GM12873 (cell line): ENCODE results near the gene AP2A2.

Source experiments
- TF ChIP-seq, protein P1 (sequence below): IDR thresholded peaks from 2 replicates; pipeline ENCODE4 v1.5.1; 2012; ENCODE audit warnings: low read depth, mild to moderate bottlenecking, moderate library complexity, low read length, control low read depth; ENCODE audit not compliant: insufficient read depth; ENCODE audit errors: missing control alignments

The AP2A2 gene

DNA sequence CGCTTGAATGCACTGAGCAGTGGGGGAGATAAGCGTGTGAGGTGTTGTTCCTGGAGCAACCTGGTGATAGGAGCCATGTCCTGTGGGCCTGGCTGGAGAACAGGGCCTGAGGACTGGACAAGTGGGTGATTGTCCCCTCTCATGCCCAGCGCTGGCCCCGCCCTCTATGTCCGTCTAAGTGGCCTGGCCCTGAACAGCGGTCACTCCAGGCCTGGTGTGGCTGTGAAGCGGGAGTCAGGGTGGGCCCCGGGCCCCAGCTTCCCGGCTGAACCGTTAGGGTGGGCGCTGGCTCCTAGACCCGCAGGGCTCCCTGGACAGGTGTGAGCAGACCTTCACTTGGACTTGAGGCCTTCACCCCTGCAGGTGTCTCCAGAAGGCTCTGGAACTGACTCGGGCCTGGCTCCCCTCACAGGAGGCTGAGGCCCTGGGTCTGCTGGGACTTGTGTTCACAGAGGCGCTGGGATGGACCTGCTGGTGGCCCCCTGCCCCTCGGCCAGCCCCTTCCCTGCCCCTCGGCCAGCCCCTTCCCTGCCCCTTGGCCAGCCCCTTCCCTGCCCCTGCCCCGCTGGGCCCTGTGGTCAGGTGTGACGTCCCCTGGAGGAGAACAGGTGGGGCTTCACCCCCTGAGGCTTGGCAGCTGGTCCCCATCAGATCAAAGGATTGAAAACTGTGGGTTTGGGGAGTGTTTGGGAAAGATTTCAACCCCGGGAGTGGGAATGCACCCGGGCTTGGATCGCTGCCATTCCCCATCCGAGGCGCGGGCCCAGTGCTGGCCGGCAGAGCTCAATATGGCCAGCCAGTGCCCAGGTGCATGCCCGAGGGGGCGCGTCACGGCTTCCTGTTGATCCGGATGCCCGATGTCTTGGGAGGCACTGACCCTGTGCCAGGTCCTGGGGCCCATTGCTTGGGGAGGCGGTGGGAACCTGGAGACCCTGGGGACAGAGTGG is 114.1 kb downstream of the AP2A2 start:
- TF ChIP-seq, protein P1, sequence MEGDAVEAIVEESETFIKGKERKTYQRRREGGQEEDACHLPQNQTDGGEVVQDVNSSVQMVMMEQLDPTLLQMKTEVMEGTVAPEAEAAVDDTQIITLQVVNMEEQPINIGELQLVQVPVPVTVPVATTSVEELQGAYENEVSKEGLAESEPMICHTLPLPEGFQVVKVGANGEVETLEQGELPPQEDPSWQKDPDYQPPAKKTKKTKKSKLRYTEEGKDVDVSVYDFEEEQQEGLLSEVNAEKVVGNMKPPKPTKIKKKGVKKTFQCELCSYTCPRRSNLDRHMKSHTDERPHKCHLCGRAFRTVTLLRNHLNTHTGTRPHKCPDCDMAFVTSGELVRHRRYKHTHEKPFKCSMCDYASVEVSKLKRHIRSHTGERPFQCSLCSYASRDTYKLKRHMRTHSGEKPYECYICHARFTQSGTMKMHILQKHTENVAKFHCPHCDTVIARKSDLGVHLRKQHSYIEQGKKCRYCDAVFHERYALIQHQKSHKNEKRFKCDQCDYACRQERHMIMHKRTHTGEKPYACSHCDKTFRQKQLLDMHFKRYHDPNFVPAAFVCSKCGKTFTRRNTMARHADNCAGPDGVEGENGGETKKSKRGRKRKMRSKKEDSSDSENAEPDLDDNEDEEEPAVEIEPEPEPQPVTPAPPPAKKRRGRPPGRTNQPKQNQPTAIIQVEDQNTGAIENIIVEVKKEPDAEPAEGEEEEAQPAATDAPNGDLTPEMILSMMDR: no peak

- TF ChIP-seq, protein P1: no peak
Observed at GRCh38 chr11:1040428-1041148, 114.9 kb downstream of the AP2A2 start.

DNA sequence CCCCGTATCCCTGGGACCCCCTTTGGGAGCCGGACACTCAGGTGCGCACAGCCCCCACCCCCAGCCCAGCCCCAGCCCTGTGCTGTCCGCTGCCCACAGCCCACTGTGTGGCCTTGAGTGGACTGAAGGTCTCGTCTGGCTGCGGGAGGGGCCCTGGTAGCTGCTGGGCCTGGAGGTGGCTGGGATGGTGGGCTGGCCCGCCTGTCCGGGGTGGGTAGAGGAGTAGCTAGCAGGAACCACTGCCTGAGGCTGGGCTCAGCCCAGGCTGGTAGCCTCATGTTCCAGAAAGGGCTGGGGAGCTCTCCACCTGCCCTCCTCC is 115.4 kb downstream of the AP2A2 start:
- TF ChIP-seq, protein P1: no peak

GRCh38 chr11:1041471-1041870 is 115.8 kb downstream of the AP2A2 start:
- TF ChIP-seq, protein P1: no peak

GRCh38 chr11:1041936-1042608 is 116.4 kb downstream of the AP2A2 start:
- TF ChIP-seq, protein P1: no peak

GRCh38 chr11:1042626-1043562 is 117.2 kb downstream of the AP2A2 start:
- TF ChIP-seq, protein P1: no peak
